Coronary artery (tissue), 2 donors: ENCODE results near the gene LPCAT3.

ENCODE experiments used
- DNase-seq: peaks from one replicate; pipeline ENCODE4 v3.0.0-alpha.2; 2017; ENCODE audit warnings: low spot score
- H3K27ac ChIP-seq, 2 donors: fragments of 200-600 bp; sonication (generic); one replicate each; pipeline ENCODE4 v1.5.1; 2016 to 2019
- H3K4me3 ChIP-seq: fragments of 200-600 bp; sonication (generic); 2 replicates; pipeline ENCODE4 v1.5.1; 2016; ENCODE audit warnings: mild to moderate bottlenecking, moderate library complexity
- CTCF ChIP-seq: fragments of 200-600 bp; sonication (generic); IDR thresholded peaks from one replicate; pipeline ENCODE4 v1.5.1; 2019; ENCODE audit warnings: antibody characterized with exemption

LPCAT3 gene

DNA sequence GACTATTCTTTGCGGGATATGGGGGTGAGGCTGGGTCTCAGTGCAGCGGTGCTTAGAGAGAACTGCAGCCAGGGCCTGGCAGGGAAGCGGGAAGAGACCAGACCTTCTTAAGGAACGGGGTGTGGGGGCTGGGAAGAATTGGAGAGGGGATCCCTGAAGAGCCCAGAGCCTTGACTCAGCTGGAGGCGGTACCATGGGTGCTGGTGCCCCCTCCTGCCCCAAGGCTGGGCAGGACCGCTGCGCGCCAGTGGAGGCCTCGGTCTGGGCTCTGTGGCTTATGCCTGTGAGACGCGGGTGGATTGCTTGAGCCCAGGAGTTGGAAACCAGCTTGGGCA, 76.0 kb downstream of the LPCAT3 start:
- H3K27ac ChIP-seq: peak overlapping the region; percentile 91 to 94
- DNase-seq: no peak
- no peak overlapping the region for H3K4me3 ChIP-seq
- TF ChIP-seq CTCF: no peak

GRCh38 chr12:6941782-6942181, 76.5 kb downstream of the LPCAT3 start:
- Histone ChIP-seq H3K27ac (peak overlapping the region in 1 of 2 donors; percentile 25), H3K4me3 (no peak overlapping the region)
- no peak for DNase-seq
- no peak for TF ChIP-seq CTCF

GRCh38 chr12:6941267-6941666, 77.0 kb downstream of the LPCAT3 start:
- no peak for TF ChIP-seq CTCF
- DNase-seq: no peak
- peak overlapping the region in 1 of 2 donors; percentile 15 for H3K27ac ChIP-seq

DNA sequence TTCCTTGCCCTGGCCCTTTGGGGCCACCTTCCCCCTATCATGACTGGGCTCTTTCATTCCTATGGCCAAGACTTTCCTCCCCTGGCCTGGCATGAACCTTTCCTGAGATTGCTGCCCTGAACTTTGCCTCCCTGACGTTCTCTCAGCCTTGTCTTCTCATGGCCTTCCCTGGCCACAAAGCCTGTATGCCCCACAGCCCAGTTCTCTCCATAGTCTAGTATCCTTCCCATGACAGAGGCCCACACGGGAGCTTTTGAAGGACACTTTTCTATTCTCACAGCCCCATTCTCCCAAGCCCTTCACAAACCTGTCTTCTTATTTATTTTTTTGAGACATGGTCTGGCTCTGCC, 79.1 kb downstream of the LPCAT3 start:
- H3K4me3 ChIP-seq: no peak overlapping the region
- no peak for DNase-seq
- H3K27ac ChIP-seq: peak overlapping the region in 1 of 2 donors; percentile 95
- no peak for TF ChIP-seq CTCF

More at GRCh38 chr12:6941267-6941666, 77.0 kb downstream of the LPCAT3 start:
- H3K4me3 ChIP-seq: no peak overlapping the region

DNA sequence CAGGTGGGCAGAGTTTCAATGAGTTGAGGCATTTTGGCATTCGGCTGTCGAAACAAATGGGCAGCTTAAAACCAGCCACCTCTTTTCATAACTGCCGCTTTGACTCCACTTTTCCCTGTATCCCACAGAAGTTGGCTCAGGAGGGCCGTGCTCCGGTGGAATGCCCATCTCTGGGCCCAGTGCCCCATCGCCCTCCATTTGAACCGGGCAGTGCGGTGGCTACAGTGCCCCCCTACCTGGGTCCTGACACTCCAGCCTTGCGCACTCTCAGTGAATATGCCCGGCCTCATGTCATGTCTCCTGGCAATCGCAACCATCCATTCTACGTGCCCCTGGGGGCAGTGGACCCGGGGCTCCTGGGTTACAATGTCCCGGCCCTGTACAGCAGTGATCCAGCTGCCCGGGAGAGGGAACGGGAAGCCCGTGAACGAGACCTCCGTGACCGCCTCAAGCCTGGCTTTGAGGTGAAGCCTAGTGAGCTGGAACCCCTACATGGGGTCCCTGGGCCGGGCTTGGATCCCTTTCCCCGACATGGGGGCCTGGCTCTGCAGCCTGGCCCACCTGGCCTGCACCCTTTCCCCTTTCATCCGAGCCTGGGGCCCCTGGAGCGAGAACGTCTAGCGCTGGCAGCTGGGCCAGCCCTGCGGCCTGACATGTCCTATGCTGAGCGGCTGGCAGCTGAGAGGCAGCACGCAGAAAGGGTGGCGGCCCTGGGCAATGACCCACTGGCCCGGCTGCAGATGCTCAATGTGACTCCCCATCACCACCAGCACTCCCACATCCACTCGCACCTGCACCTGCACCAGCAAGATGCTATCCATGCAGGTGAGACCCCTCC, 79.7 kb downstream of the LPCAT3 start:
- no peak for DNase-seq
- H3K27ac ChIP-seq: peak overlapping the region; percentile 92 to 95
- TF ChIP-seq CTCF: no peak
- H3K4me3 ChIP-seq: peak overlapping the region; percentile 89

DNA sequence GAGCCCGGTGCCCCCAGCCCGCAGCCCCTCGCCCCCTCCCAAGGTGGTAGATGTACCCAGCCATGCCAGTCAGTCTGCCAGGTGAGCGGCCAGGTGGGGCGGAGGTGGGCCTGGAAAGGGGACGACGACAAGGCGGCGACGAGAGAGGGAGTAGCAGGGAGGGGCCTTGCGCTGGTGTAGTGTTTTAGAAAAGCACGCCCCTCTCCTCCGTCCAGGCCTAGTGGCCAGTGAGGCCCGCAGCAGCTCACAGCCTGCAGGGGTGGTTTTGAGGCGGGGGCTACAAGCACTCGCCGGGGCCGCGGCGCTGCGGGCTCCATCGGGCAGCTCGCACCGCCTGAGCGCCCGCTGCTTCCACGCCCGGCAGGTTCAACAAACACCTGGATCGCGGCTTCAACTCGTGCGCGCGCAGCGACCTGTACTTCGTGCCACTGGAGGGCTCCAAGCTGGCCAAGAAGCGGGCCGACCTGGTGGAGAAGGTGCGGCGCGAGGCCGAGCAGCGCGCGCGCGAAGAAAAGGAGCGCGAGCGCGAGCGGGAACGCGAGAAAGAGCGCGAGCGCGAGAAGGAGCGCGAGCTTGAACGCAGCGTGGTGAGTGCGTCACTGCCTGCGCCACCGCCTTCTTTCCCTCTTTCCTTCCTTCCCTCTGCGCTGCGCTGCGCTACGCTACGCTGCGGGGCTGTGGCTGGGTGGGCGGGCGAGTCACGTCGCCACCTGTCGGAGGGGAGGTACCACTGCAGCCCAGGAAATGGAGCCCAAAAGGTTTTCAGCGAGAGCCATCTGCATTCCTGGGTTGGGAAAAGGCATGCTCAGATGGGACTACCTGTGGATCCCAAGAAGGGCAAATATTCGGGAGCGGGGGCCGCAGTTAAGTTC, 80.6 kb downstream of the LPCAT3 start:
- Histone ChIP-seq H3K4me3 (peak overlapping the region; percentile 89), H3K27ac (peak overlapping the region; percentile 92 to 95)
- peak; percentile 95 for DNase-seq
- TF ChIP-seq CTCF: peak; percentile 95
